Stimulated activated CD8-positive, alpha-beta memory T cell treated with anti-CD3 and anti-CD28 coated beads, Interleukin-2, amount 100 ng/mL, for 1 hour (primary cell): ENCODE results near the gene GCH1.

Experiments
- DNase-seq, 2 donors: peaks; one replicate each; pipeline ENCODE4 v3.0.0-alpha.2; 2020; ENCODE audit warnings: low read depth in 2 of 2

GCH1 gene

GRCh38 chr14:54797556-54797955 lies 105.1 kb downstream of the GCH1 start:
- DNase-seq, result no peak

- DNase-seq, result no peak
These were observed 105.7 kb downstream of the GCH1 start for GRCh38 chr14:54796961-54797360.

DNA sequence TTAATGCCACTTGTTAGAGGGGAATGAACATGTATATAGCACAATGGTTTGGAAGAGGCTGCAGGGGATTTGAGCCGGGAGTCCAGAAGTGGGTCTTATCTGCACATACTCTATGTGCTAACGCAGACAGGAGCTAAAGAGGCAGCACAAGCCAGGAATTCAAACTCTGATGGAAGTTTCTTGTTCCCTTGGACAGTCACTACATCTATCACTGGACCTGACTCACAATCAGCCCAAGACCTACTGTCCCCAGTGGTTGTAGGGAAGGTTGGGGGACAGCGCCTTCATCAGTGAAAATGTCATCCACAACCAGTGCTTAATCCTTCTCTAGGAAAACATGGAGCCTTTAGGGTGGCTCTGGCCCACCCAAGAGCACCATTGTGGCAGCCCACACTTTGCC lies 107.8 kb downstream of the GCH1 start:
- DNase-seq, result no peak

DNA sequence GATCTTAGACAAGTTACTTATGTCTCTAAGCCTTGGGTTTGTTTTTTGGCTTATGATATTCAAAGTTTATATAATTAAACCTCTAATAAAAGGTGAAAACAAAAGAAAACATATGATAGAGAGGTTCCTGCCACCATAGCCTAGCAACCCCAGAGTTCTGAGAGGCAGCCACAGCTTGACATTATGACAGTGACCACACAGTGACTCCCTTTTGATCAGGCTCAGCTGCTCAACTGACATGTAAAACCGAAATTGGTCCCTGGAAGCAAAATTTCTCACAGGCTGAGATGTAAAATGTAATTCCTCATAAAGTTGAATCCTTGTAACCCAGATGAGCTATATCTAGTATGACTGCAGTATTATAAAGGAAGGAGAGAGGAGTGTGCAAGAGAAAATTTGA lies 108.5 kb downstream of the GCH1 start:
- DNase-seq, result no peak

DNA sequence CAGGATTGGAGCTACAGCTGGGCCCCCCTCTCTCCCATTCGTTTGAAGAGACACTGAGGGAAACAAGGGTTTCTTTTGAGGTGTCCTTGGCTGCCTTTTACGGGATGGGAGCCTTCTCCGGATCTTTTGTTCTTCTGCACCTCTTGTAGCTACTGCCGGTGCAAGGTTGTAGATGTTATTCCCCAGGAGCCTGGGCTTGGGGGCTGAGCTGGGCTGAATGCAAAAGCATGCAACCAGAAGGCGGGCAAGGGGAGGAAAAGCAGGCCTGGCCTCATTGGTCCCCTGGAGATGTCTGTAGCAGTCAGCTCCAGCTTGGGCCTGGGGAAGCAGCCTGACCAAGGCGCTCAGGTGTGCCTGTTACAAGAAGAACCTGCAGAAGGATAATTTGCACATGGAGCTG lies 110.3 kb downstream of the GCH1 start:
- no peak for DNase-seq
